T-helper 2 cell treated with Interferon-gamma antibody and Interleukin-4, amounts not matched to agents 100 ng/mL and 5 ng/mL, for 36 hours (primary cell): ENCODE measurements around the gene HSPA1L. TPM values are rescaled to one million over a fixed set of nuclear protein-coding genes. Genes with fewer than 3 reads are reported as not detected.
"Not testable (repeated sequence)": the region's sequence is repeated elsewhere in the genome, so short reads cannot be mapped to it uniquely, and the experiment has no call there.

Experiments
- intact Hi-C: fragments of 100-400 bp; cut with micrococcal nuclease; formaldehyde crosslinking; loops from one replicate; pipeline ENCODE4 v1.15.1; 2023
- total RNA-seq: library from RNA; stranded (reverse); gene quantifications from 2 replicates; pipeline ENCODE4 v1.2.3, GENCODE V29; 2022

Gene HSPA1L
- total RNA-seq, 1 donor from 2014 or later, result 2.8 TPM

GRCh38 chr6:31817929-31818511 lies 2.9 kb upstream of the HSPA1L start:
- intact Hi-C loops, result not testable (repeated sequence)

GRCh38 chr6:31817133-31817928 lies 2.2 kb upstream of the HSPA1L start:
- intact Hi-C loops, result not testable (repeated sequence)

GRCh38 chr6:31814677-31815024 lies 432 bp downstream of the HSPA1L start:
- intact Hi-C loops, result loop anchor here (2.0 kb wide), 1 partner anchor 76 kb away; no protein-coding TSS in a partner anchor

GRCh38 chr6:31813465-31813849 lies 1.6 kb downstream of the HSPA1L start:
- intact Hi-C loops, result no loop called here

- intact Hi-C loops, result no loop called here
Measured at GRCh38 chr6:31811645-31812044, 3.4 kb downstream of the HSPA1L start.

GRCh38 chr6:31808599-31808998 lies 6.5 kb downstream of the HSPA1L start:
- intact Hi-C loops, result not testable (repeated sequence)

- intact Hi-C loops, result loop anchor here (1.0 kb wide), 2 partner anchors 11 to 21 kb away; partner anchors contain the start of genes HSPA1B and VARS1
Measured at GRCh38 chr6:31806470-31807272, 8.4 kb downstream of the HSPA1L start, which contains the start of gene LSM2. Gene LSM2 (minus strand): TSS chr6:31806966. CDS start chr6:31806757, 209 bp downstream.

- intact Hi-C loops, result loop anchor here (1.0 kb wide), 2 partner anchors 11 to 21 kb away; partner anchors contain the start of genes HSPA1B and VARS1
Measured at GRCh38 chr6:31805939-31806469, 9.1 kb downstream of the HSPA1L start.

- intact Hi-C loops, result not testable (repeated sequence)
Measured at GRCh38 chr6:31801031-31801927, 13.8 kb downstream of the HSPA1L start.

- intact Hi-C loops, result loop anchor here (5.0 kb wide), 1 partner anchor 132 kb away; the partner anchor contains the start of genes CSNK2B and LY6G5B
Measured at GRCh38 chr6:31799781-31800180, 15.3 kb downstream of the HSPA1L start.

GRCh38 chr6:31797588-31797987 lies 17.5 kb downstream of the HSPA1L start:
- intact Hi-C loops, result loop anchor here (5.0 kb wide), 1 partner anchor 130 kb away; the partner anchor contains the start of genes CSNK2B and LY6G5B

GRCh38 chr6:31796993-31797385 lies 18.1 kb downstream of the HSPA1L start:
- intact Hi-C loops, result loop anchor here (5.0 kb wide), 1 partner anchor 130 kb away; the partner anchor contains the start of genes CSNK2B and LY6G5B

- intact Hi-C loops, result loop anchor here (1.0 to 5.0 kb wide), 4 partner anchors 11 to 128 kb away; partner anchors contain the start of genes CSNK2B, HSPA1B, LSM2 and LY6G5B
Measured at GRCh38 chr6:31795616-31796298, 19.3 kb downstream of the HSPA1L start, which contains the start of gene VARS1. Gene VARS1 (minus strand): TSS chr6:31795752. CDS start chr6:31795217, 535 bp downstream.

GRCh38 chr6:31794866-31795615 lies 20.0 kb downstream of the HSPA1L start:
- intact Hi-C loops, result loop anchor here (1.0 to 5.0 kb wide), 4 partner anchors 11 to 128 kb away; partner anchors contain the start of genes CSNK2B, HSPA1B, LSM2 and LY6G5B

GRCh38 chr6:31794294-31794865 lies 20.7 kb downstream of the HSPA1L start:
- intact Hi-C loops, result no loop called here

- intact Hi-C loops, result not testable (repeated sequence)
Measured at GRCh38 chr6:31793927-31794245, 21.2 kb downstream of the HSPA1L start.

- intact Hi-C loops, result no loop called here
Measured at GRCh38 chr6:31792761-31793171, 22.3 kb downstream of the HSPA1L start.

GRCh38 chr6:31792090-31792374 lies 23.1 kb downstream of the HSPA1L start:
- intact Hi-C loops, result no loop called here
